K562 (cell line): ENCODE measurements around the gene DDX51. TPM values are rescaled to one million over a fixed set of nuclear protein-coding genes. Genes with fewer than 3 reads are reported as not detected.

ENCODE experiments used
- BCLAF1 ChIP-seq, 2 experiments: fragments of 450-650 bp in 1 of 2; IDR thresholded peaks; 2 replicates each; pipeline ENCODE4 v1.6.1; 2011 to 2017; ENCODE audit warnings: low read depth in 2 of 2, antibody characterized with exemption in 1 of 2, borderline replicate concordance in 1 of 2, low read length in 1 of 2, mild to moderate bottlenecking in 1 of 2, mixed read lengths in 1 of 2; ENCODE audit not compliant: control insufficient read depth in 1 of 2
- CTCF ChIP-seq, 3 experiments: IDR thresholded peaks in 2 of 3; conservative IDR thresholded peaks in 1 of 3; 2 replicates each; pipeline ENCODE4 v1.5.1; 2011 to 2012; ENCODE audit warnings: low read length in 3 of 3, mild to moderate bottlenecking in 3 of 3, control low read depth in 2 of 3, improper control_type of control experiment in 1 of 3, inconsistent platforms in 1 of 3, low read depth in 1 of 3, mixed read lengths in 1 of 3, moderate library complexity in 1 of 3; ENCODE audit not compliant: insufficient read depth in 2 of 3
- GTF2B ChIP-seq: IDR thresholded peaks from 2 replicates; pipeline ENCODE4 v1.6.1; 2011; ENCODE audit not compliant: insufficient read length; ENCODE audit errors: extremely low read depth
- HDAC3 ChIP-seq: fragments of 450-650 bp; IDR thresholded peaks from 2 replicates; pipeline ENCODE4 v1.6.1; 2018; ENCODE audit warnings: borderline replicate concordance, mild to moderate bottlenecking, moderate library complexity; ENCODE audit not compliant: partially characterized antibody
- KLF16 ChIP-seq: IDR thresholded peaks from 2 replicates; pipeline ENCODE4 v1.6.1; 2016; ENCODE audit warnings: antibody characterized with exemption
- NFE2 ChIP-seq: IDR thresholded peaks from 2 replicates; pipeline ENCODE4 v1.6.1; 2014; ENCODE audit warnings: antibody characterized with exemption, low read depth
- POLR2AphosphoS2 ChIP-seq: IDR thresholded peaks from 2 replicates; pipeline ENCODE4 v1.6.1; 2012; ENCODE audit warnings: low read length, improper control_type of control experiment
- PPARD ChIP-seq: fragments of 250-450 bp; sonication (Bioruptor Pico); IDR thresholded peaks from 2 replicates; pipeline ENCODE4 v1.8.0; 2022; ENCODE audit warnings: inconsistent platforms, mild to moderate bottlenecking, moderate library complexity
- PREB ChIP-seq: sonication (generic); formaldehyde crosslinking; IDR thresholded peaks from 2 replicates; pipeline ENCODE4 v1.8.1; 2023; ENCODE audit warnings: mild to moderate bottlenecking, missing genetic modification reagents
- PTBP1 ChIP-seq: fragments of 200-400 bp; formaldehyde crosslinking; IDR thresholded peaks from 2 replicates; pipeline ENCODE4 v1.6.1; 2017; ENCODE audit warnings: low read depth, low read length
- TRIM25 ChIP-seq: fragments of 450-650 bp; IDR thresholded peaks from 2 replicates; pipeline ENCODE4 v1.7.0; 2016; ENCODE audit warnings: borderline replicate concordance
- ZFP30 ChIP-seq: fragments of 250-450 bp; sonication (Bioruptor Pico); IDR thresholded peaks from 2 replicates; pipeline ENCODE4 v1.8.0; 2022; ENCODE audit warnings: moderate library complexity, mild to moderate bottlenecking, inconsistent platforms, borderline replicate concordance
- ZKSCAN1 ChIP-seq: fragments of 150-350 bp; IDR thresholded peaks from 2 replicates; pipeline ENCODE4 v1.6.1; 2016; ENCODE audit warnings: low read depth, low read length
- ZNF436 ChIP-seq: fragments of 250-450, 450-650 bp; sonication (Bioruptor Pico); formaldehyde crosslinking; IDR thresholded peaks from 2 replicates; pipeline ENCODE4 v1.7.0; 2020; ENCODE audit warnings: mild to moderate bottlenecking
- ZNF695 ChIP-seq: fragments of 450-650 bp; formaldehyde crosslinking; IDR thresholded peaks from 2 replicates; pipeline ENCODE4 v1.4.0; 2020; ENCODE audit warnings: mild to moderate bottlenecking, moderate library complexity
- ZNF740 ChIP-seq, 3 experiments: fragments of 200-800 bp in 1 of 3; sonication (Bioruptor generic) in 1 of 3; sonication (generic) in 1 of 3; formaldehyde crosslinking in 1 of 3; IDR thresholded peaks; 2 replicates each; pipeline versions ENCODE4 v1.6.1 to v1.8.0; 2016 to 2022; ENCODE audit warnings: mild to moderate bottlenecking in 2 of 3, missing compliant biosample characterization in 2 of 3, missing genetic modification characterization in 2 of 3, missing genetic modification reagents in 1 of 3
- polyA plus RNA-seq, 8 experiments: library from polyadenylated mRNA; depleted of rRNA in 4 of 8; stranded (reverse) in 5 of 8; unstranded in 3 of 8; fragments of >200 nt; fragmentation: Nextera tagmentation in 2 of 8; fragmentation: Illumina TruSeq in 1 of 8; extraction: Ambion mirVana in 2 of 8; extraction: Trizol in 1 of 8; gene quantifications; 2 replicates each; pipeline versions ENCODE4 v1.2.1 to v1.2.3, GENCODE V29; 2011 to 2014; ENCODE audit warnings: inconsistent platforms in 1 of 8, missing spikeins in 1 of 8
- total RNA-seq, 7 experiments: library from RNA; depleted of rRNA in 6 of 7; stranded (reverse); fragments of >200 nt in 6 of 7; fragmentation: Illumina TruSeq in 2 of 7; extraction: Trizol in 2 of 7; gene quantifications; 2 replicates each; pipeline versions ENCODE4 v1.2.1 to v1.2.3, GENCODE V29; 2011 to 2021; ENCODE audit warnings: low replicate concordance in 1 of 7

DDX51 gene
- total and polyA plus RNA-seq, 9 of the 15 experiments (the other 6 are each of a cell fraction or from before 2014, with no cell fraction given), result 1.1 to 35.9 (median 12.4) TPM

- TF ChIP-seq BCLAF1 (IDR thresholded peaks at IDR 0.05; ENCODE audit: borderline replicate concordance in 1 of 2, control insufficient read depth in 1 of 2, low read depth in 2 of 2, low read length in 1 of 2) (0 out of 4 replicates have a peak, but pooled peaks of 1 of the 2 experiments have one; percentile 18), PTBP1 (no peak), ZNF436 (no peak), HDAC3 (no peak), PREB (CRISPR knock-in tag) (no peak), GTF2B (no peak), PPARD (no peak), ZFP30 (CRISPR knock-in tag) (no peak), ZKSCAN1 (peak; percentile 89), NFE2 (peak; percentile 24; the same call in 1 of the 2 replicates), KLF16 (no peak), ZNF740 (CRISPR knock-in tag; IDR thresholded peaks at IDR 0.05) (no peak), ZNF740 (tag; IDR thresholded peaks at IDR 0.05) (no peak; a peak in 1 of 4 replicates), POLR2AphosphoS2 (no peak), TRIM25 (no peak), CTCF (IDR thresholded peaks at IDR 0.05 in 2 of 3, conservative IDR thresholded peaks at IDR 0.05 in 1 of 3; ENCODE audit: insufficient read depth in 2 of 3, low read depth in 1 of 3, low read length in 3 of 3) (peak in 2 of 3 experiments; percentile 15 to 19; a peak in 3 of 6 replicates), ZNF695 (CRISPR knock-in tag) (no peak)
These were observed at the start of gene DDX51, which contains the start of gene NOC4L (continued) for GRCh38 chr12:132144115-132144809.
